Naive thymus-derived CD8-positive, alpha-beta T cell (primary cell): ENCODE data around the gene POLR2H. TPM values are rescaled to one million over a fixed set of nuclear protein-coding genes. Genes with fewer than 3 reads are reported as not detected.

Experiments
- ATAC-seq, 2 donors: fragments of 150-1000 bp; cut with Tn5 transposase in 1 of 2; sonication (Bioruptor Pico), chemical (Tn5 transposase) in 1 of 2; 1 replicate in 1 of 2; 2 replicates in 1 of 2; pipeline ENCODE4 v1.10.0; 2021; ENCODE audit warnings: mild to moderate bottlenecking in 2 of 2, moderate library complexity in 2 of 2
- POLR2A ChIA-PET: fragments of 350-600 bp; sonication (Branson Sonifier 250); formaldehyde crosslinking; loops from one replicate; lab custom pipeline; 2021; ENCODE audit warnings: antibody characterized with exemption; lab: Charles Lee
- DNase-seq, 10 donors: peaks; one replicate each; pipeline versions ENCODE4 v3.0.0 to v3.0.0-alpha.2; 2020 to 2022
- H3K27ac Mint-ChIP-seq, 10 donors: one replicate each; pipeline ENCODE4 v1.8.0; 2020 to 2022; ENCODE audit warnings: mild to moderate bottlenecking in 10 of 10, mixed read lengths in 10 of 10, moderate library complexity in 4 of 10, inconsistent platforms in 1 of 10
- H3K27me3 Mint-ChIP-seq, 5 donors: one replicate each; pipeline ENCODE4 v1.8.0; 2021 to 2022; ENCODE audit warnings: mixed read lengths in 5 of 5
- H3K36me3 Mint-ChIP-seq, 3 donors: one replicate each; pipeline ENCODE4 v1.8.0; 2020 to 2022; ENCODE audit warnings: mixed read lengths in 3 of 3, mild to moderate bottlenecking in 2 of 3, inconsistent platforms in 1 of 3
- H3K4me1 Mint-ChIP-seq, 4 donors: one replicate each; pipeline ENCODE4 v1.8.0; 2021 to 2022; ENCODE audit warnings: mixed read lengths in 4 of 4
- H3K4me3 Mint-ChIP-seq, 10 donors: one replicate each; pipeline ENCODE4 v1.8.0; 2020 to 2022; ENCODE audit warnings: mild to moderate bottlenecking in 10 of 10, mixed read lengths in 10 of 10, moderate library complexity in 6 of 10, inconsistent platforms in 1 of 10
- H3K9me3 Mint-ChIP-seq, 9 donors: one replicate each; pipeline ENCODE4 v1.8.0; 2020 to 2022; ENCODE audit warnings: mixed read lengths in 9 of 9, mild to moderate bottlenecking in 3 of 9, inconsistent platforms in 1 of 9, moderate library complexity in 1 of 9
- polyA plus RNA-seq, 3 donors: library from polyadenylated mRNA; unstranded; fragments of 300-500 nt; fragmentation: Illumina TruSeq; gene quantifications; one replicate each; pipeline ENCODE4 v1.2.3, GENCODE V29; 2021
- total RNA-seq, 8 experiments: library from RNA in 2 of 8; stranded (reverse) in 2 of 8; gene quantifications; one replicate each; pipeline ENCODE4 v1.2.3 and lab custom pipeline; 2021 to 2026

POLR2H gene
- total and polyA plus RNA-seq, 5 experiments from 2014 or later, result 58.0 to 81.6 (median 60.9) TPM

DNA sequence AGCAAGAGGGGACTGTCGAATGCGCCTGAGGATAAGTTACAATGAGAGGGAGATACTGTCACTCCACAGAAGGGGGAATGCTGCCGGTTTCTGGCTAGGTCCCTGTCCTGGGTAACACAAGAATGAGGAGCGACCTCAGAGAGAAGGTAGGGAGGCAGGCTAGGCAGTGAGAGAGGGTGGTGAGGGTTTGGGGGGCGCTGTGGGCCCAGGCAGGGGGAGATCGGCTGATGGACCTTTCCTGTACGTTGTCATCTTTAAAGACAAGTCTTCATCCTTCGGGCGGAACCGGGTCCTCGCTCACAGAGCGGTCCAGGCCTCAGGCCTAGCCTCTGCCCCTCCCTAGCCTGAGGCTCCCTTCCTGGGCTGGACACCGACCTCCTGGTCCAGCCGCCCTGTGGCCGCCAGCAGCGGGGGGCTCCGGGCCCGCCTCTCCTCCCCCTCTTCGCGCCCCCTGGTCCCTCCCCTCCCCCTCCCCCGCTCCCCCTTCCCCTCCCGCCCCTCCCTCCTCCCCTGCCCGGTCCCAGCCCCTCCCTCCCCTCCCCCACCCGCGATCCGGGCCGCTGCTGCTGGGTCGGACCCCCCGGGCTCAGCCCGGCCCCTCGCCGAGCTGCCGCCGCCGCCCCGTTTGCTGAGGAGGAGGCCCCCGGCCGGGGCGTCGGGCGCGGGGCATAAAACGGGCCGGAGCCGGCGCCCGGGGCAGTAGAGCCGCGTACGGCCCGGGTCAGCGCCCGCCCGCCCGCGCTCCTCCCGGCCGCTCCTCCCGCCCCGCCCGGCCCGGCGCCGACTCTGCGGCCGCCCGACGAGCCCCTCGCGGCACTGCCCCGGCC, 18.1 kb downstream of the POLR2H start, which contains the start of gene CHRD:
Gene CHRD, plus strand, starts transcription at position 697 of the 827 bp plus-strand sequence. CDS start 265 bp downstream, outside the sequence.
- DNase-seq (no peak), ATAC-seq (peak in 1 of 2 donors; percentile 12)
- Mint-ChIP-seq H3K27ac (peak within 1 kb of the TSS in 3 of 10 donors; percentile 40 to 58 (median 42)), H3K27me3 (peaks cover 23 to 71% (median 44%) of the 10 kb centered on the region in 5 donors), H3K4me1 (peaks cover 7 to 25% (median 13%) of the 10 kb centered on the region in 4 donors), H3K36me3 (peaks cover 0 to 4% (median 0%) of the 10 kb centered on the region in 3 donors), H3K4me3 (peak within 1 kb of the TSS; percentile 66 to 86 (median 80)), H3K9me3 (no peaks in the 10 kb centered on the region)
- POLR2A ChIA-PET, result interaction anchor here (1.1 kb wide), 1 partner anchor 16 kb away, joined by 3 read pairs; no protein-coding TSS in a partner anchor

DNA sequence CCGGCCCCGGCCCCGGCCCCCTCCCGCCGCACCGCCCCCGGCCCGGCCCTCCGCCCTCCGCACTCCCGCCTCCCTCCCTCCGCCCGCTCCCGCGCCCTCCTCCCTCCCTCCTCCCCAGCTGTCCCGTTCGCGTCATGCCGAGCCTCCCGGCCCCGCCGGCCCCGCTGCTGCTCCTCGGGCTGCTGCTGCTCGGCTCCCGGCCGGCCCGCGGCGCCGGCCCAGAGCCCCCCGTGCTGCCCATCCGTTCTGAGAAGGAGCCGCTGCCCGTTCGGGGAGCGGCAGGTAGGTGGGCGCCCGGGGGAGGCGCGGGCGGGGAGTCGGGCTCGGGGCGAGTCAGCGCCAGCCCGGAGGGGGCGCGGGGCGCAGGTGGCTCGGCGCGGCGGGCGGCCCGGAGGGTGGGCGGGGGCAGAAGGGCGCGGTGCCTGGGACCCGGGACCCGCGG, 18.7 kb downstream of the POLR2H start:
- Mint-ChIP-seq H3K27me3 (peaks cover 27 to 77% (median 46%) of the 10 kb centered on the region in 5 donors), H3K4me1 (peaks cover 7 to 25% (median 13%) of the 10 kb centered on the region in 4 donors), H3K27ac (no peak overlapping the region), H3K9me3 (no peaks in the 10 kb centered on the region), H3K36me3 (peaks cover 0 to 4% (median 0%) of the 10 kb centered on the region in 3 donors), H3K4me3 (peak overlapping the region in 1 of 10 donors; percentile 70)
- ATAC-seq (peak; percentile 37 to 54), DNase-seq (peak in 2 of 10 donors; percentile 10)
- POLR2A ChIA-PET, result interaction anchor here (1.2 kb wide), 1 partner anchor 16 kb away, joined by 6 read pairs; no protein-coding TSS in a partner anchor

DNA sequence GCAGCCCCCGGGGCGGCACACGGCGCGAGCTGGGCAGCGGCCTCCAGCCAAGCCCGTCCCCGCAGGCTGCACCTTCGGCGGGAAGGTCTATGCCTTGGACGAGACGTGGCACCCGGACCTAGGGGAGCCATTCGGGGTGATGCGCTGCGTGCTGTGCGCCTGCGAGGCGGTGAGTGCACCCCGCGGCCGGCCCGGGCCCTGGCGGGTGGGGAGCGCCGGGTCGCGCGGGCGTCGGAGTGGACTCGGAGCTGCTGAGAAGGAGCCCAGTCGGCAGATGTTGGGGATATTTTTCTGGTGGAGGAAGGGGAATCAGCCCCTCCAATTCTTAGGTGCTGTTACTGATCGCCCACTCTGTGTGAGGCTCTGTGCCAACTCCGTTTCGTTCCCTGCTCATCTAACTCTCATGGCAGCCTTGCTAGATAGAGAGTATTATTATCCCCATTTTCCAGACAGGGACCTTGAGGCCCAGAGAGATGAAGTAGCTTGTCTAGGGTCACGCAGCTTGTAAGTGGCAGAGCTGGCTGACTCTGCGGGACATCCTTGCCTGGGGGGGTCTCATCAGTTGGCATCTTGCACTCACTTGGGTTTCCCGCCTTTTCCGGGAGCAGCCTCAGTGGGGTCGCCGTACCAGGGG, 19.2 kb downstream of the POLR2H start:
- Mint-ChIP-seq H3K27me3 (peaks cover 27 to 81% (median 46%) of the 10 kb centered on the region in 5 donors), H3K9me3 (no peaks in the 10 kb centered on the region), H3K36me3 (peaks cover 0 to 4% (median 0%) of the 10 kb centered on the region in 3 donors), H3K4me3 (peak overlapping the region; percentile 66 to 86 (median 80)), H3K4me1 (peaks cover 7 to 25% (median 13%) of the 10 kb centered on the region in 4 donors), H3K27ac (peak overlapping the region in 1 of 10 donors; percentile 5)
- ATAC-seq (peak; percentile 69 to 71), DNase-seq (peak in 3 of 10 donors; percentile 6 to 26 (median 24))
- POLR2A ChIA-PET, result interaction anchor here (1.2 kb wide), 1 partner anchor 17 kb away, joined by 6 read pairs; no protein-coding TSS in a partner anchor

DNA sequence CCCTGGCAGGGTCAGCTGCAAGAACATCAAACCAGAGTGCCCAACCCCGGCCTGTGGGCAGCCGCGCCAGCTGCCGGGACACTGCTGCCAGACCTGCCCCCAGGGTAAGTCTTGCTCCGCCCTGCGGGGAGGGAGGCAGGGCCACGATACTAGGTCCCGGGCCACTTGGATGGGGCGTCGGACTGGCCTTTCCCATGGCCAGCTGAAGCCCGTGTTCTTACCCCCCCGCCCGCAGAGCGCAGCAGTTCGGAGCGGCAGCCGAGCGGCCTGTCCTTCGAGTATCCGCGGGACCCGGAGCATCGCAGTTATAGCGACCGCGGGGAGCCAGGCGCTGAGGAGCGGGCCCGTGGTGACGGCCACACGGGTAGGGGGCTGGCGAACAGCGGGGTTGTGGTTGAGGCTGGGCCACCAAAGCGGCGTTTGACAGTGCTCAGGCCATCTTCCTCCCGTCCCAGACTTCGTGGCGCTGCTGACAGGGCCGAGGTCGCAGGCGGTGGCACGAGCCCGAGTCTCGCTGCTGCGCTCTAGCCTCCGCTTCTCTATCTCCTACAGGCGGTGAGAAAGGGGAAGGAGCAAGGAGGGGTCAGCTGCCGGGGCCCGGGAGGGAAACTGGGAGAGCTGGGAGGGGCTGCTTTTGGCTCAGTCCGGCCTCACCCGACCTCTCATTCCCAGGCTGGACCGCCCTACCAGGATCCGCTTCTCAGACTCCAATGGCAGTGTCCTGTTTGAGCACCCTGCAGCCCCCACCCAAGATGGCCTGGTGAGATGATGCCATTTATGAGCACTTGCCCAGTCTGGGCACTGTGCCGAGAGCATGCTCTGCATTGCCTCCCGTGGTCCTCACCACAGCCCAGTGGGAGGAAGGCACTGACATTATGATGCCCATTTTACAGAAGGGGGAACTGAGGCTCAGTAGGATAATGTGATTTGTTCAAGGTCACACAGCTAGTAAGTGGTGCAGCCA, 20.0 kb downstream of the POLR2H start:
- POLR2A ChIA-PET, result interaction anchor here (1.2 kb wide), 1 partner anchor 17 kb away, joined by 6 read pairs; no protein-coding TSS in a partner anchor
- peak overlapping the region; percentile 65 to 84 (median 80) for H3K4me3 Mint-ChIP-seq

GRCh38 chr3:184382326-184383032, 21.0 kb downstream of the POLR2H start:
- H3K27ac Mint-ChIP-seq, result peak overlapping the region in 1 of 10 donors; percentile 25
- ATAC-seq (no peak), DNase-seq (no peak)
- peaks cover 7 to 22% (median 12%) of the 10 kb centered on the region in 4 donors for H3K4me1 Mint-ChIP-seq
- POLR2A ChIA-PET, result no interaction called here
- peak overlapping the region in 4 of 10 donors; percentile 18 to 82 (median 26) for H3K4me3 Mint-ChIP-seq
- H3K9me3 Mint-ChIP-seq, result no peaks in the 10 kb centered on the region
- peaks cover 0 to 4% (median 0%) of the 10 kb centered on the region in 3 donors for H3K36me3 Mint-ChIP-seq
- H3K27me3 Mint-ChIP-seq, result peaks cover 26 to 80% (median 42%) of the 10 kb centered on the region in 5 donors

More for the DNA sequence above, 20.0 kb downstream of the POLR2H start:
- H3K9me3 Mint-ChIP-seq, result no peaks in the 10 kb centered on the region
- ATAC-seq (peak; percentile 43 to 45), DNase-seq (peak in 1 of 10 donors; percentile 18)
- peaks cover 29 to 84% (median 42%) of the 10 kb centered on the region in 5 donors for H3K27me3 Mint-ChIP-seq
- H3K4me1 Mint-ChIP-seq, result peaks cover 7 to 25% (median 13%) of the 10 kb centered on the region in 4 donors
- peaks cover 0 to 4% (median 0%) of the 10 kb centered on the region in 3 donors for H3K36me3 Mint-ChIP-seq
- no peak overlapping the region for H3K27ac Mint-ChIP-seq

DNA sequence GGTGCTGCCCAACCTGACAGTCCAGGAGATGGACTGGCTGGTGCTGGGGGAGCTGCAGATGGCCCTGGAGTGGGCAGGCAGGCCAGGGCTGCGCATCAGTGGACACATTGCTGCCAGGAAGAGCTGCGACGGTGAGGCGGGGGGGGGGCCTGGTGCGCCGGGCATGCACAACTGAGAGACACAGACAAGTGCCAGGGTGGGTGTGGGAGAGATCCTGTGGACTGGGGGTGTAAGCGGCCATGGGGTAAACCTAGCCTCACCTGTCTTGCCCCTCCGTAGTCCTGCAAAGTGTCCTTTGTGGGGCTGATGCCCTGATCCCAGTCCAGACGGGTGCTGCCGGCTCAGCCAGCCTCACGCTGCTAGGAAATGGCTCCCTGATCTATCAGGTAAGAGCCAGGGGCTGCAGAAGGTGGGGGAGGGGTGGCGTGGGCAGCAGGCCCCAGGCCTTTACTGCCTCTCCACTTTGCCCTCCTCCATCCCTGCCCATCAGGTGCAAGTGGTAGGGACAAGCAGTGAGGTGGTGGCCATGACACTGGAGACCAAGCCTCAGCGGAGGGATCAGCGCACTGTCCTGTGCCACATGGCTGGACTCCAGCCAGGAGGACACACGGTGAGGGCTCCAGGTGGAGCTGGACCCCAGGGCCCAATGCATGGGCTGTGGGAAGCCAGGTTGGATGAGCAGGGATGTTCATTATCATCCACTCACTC, 21.7 kb downstream of the POLR2H start:
- H3K9me3 Mint-ChIP-seq, result no peaks in the 10 kb centered on the region
- DNase-seq, result no peak
- peak overlapping the region in 1 of 10 donors; percentile 29 for H3K27ac Mint-ChIP-seq
- peaks cover 5 to 15% (median 10%) of the 10 kb centered on the region in 4 donors for H3K4me1 Mint-ChIP-seq
- no peak for ATAC-seq
- POLR2A ChIA-PET, result interaction anchor here (0.7 kb wide), 1 partner anchor 306 kb away, joined by 3 read pairs; no protein-coding TSS in a partner anchor
- peaks cover 0 to 4% (median 0%) of the 10 kb centered on the region in 3 donors for H3K36me3 Mint-ChIP-seq
- H3K4me3 Mint-ChIP-seq, result peak overlapping the region in 1 of 10 donors; percentile 19
- peaks cover 26 to 73% (median 42%) of the 10 kb centered on the region in 5 donors for H3K27me3 Mint-ChIP-seq

- no peak overlapping the region for H3K27ac Mint-ChIP-seq
- POLR2A ChIA-PET, result no interaction called here
Observed at GRCh38 chr3:184384342-184384741, 22.8 kb downstream of the POLR2H start.

DNA sequence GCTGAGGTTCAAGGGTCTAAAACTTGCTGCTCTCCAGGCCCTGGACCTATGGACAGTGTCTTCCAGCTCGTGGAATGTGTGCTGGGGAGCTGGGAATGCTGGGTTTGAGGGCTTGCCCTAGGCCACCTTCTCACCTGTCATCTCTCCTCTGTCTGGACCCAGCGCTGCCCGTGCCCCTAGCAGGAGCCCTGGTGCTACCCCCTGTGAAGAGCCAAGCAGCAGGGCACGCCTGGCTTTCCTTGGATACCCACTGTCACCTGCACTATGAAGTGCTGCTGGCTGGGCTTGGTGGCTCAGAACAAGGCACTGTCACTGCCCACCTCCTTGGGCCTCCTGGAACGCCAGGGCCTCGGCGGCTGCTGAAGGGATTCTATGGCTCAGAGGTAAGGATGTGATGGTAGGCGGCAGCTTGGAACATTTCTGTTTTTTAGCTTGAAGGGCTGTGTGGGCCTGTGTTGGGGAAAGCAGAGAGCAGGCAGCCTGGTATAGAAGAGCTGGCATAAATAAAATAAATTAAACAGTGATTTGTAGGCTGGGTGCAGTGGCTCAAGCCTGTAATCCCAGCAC, 23.4 kb downstream of the POLR2H start:
- Mint-ChIP-seq H3K27me3 (peaks cover 14 to 65% (median 29%) of the 10 kb centered on the region in 5 donors), H3K4me1 (peaks cover 1 to 9% (median 7%) of the 10 kb centered on the region in 4 donors), H3K9me3 (no peaks in the 10 kb centered on the region), H3K36me3 (no peaks in the 10 kb centered on the region), H3K27ac (no peak overlapping the region), H3K4me3 (no peak overlapping the region)
- DNase-seq (no peak), ATAC-seq (no peak)
- POLR2A ChIA-PET, result interaction anchor here (0.6 kb wide), 1 partner anchor 69 kb away, joined by 3 read pairs; no protein-coding TSS in a partner anchor

More at GRCh38 chr3:184384342-184384741, 22.8 kb downstream of the POLR2H start:
- Mint-ChIP-seq H3K36me3 (peaks cover 0 to under 1% (median 0%) of the 10 kb centered on the region in 3 donors), H3K27me3 (peaks cover 15 to 63% (median 31%) of the 10 kb centered on the region in 5 donors), H3K9me3 (no peaks in the 10 kb centered on the region), H3K4me3 (peak overlapping the region in 1 of 10 donors; percentile 41), H3K4me1 (peaks cover 1 to 11% (median 7%) of the 10 kb centered on the region in 4 donors)
- ATAC-seq (no peak), DNase-seq (no peak)

- ATAC-seq, result no peak
- H3K27me3 Mint-ChIP-seq, result peaks cover 17 to 77% (median 37%) of the 10 kb centered on the region in 5 donors
Observed at GRCh38 chr3:184386047-184386806, 24.7 kb downstream of the POLR2H start.

More at GRCh38 chr3:184386047-184386806, 24.7 kb downstream of the POLR2H start:
- Mint-ChIP-seq H3K4me1 (peaks cover 2 to 4% (median 2%) of the 10 kb centered on the region in 4 donors), H3K36me3 (no peaks in the 10 kb centered on the region), H3K27ac (no peak overlapping the region), H3K9me3 (no peaks in the 10 kb centered on the region), H3K4me3 (no peak overlapping the region)
- DNase-seq, result no peak
- POLR2A ChIA-PET, result no interaction called here
